Measurements from ENCODE around the gene RIC8A. TPM values are rescaled to one million over a fixed set of nuclear protein-coding genes. Genes with fewer than 3 reads are reported as not detected.

Gene RIC8A
- total and polyA plus RNA-seq, 4 experiments from 2014 or later, result 91.2 to 111 (median 101) TPM

DNA sequence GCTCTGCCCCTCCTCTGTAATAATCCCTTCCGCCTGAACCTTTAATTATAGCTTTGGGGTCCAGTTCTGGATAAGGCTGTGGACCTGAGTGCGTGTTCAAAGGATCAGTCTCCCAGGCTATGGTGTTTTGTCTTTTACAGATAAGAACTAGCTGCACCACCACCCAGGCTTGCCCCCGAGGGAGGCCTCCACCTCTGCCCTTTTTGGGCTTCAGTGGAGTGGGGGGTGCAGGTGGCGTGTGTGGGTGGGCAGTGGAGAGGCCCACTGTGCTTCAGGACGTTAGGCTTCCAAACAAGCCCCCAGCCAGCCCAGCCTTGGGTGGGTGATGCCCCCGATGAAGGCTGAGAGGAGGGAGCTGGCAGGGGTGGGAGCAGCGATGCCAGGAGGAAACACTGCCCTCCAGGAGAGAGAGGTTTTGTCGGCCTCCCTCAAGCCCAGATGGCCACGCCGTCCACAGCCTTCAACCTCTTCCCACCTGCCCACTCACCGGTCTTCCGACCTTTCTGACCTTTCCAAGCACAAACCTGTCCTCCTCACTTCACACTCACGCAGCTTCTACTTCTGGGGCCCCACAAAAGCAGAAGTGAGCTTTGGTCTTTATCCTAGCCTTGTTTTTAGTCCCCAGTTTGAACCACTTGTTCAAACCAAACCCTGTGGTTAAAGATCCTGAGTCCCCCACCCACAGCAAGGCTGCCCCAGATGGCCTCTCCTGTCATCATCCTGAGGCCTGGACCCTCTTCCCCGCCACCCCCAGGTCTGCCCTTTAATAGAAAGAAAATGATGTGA lies 49.6 kb downstream of the RIC8A start:
- Mint-ChIP-seq H3K27me3 (peaks cover 0 to 2% of the 10 kb centered on the region in 2 donors), H3K9me3 (peaks cover 0 to 2% (median 0%) of the 10 kb centered on the region in 8 donors), H3K36me3 (peaks cover 12 to 19% of the 10 kb centered on the region in 2 donors), H3K4me1 (no peaks in the 10 kb centered on the region), H3K4me3 (no peak overlapping the region), H3K27ac (no peak overlapping the region)
- Histone ChIP-seq H3K9me3 (ENCODE audit: control insufficient read depth in 1 of 2, low read length in 2 of 2) (no peaks in the 10 kb centered on the region), H3K4me3 (ENCODE audit: low read length in 2 of 2) (no peak overlapping the region), H3K36me3 (ENCODE audit: insufficient read depth, low read length) (peaks cover 16% of the 10 kb centered on the region), H3K4me1 (ENCODE audit: insufficient read depth, low read length) (no peaks in the 10 kb centered on the region), H3K27me3 (ENCODE audit: insufficient read depth, low read length) (no peaks in the 10 kb centered on the region), H3K27ac (ENCODE audit: low read depth, low read length) (no peak overlapping the region)
- ChIA-PET POLR2A (ENCODE audit: partially characterized antibody) (interaction anchor here (1.4 kb wide), 1 partner anchor 9 kb away, joined by 4 read pairs; no protein-coding TSS in a partner anchor), CTCF (ENCODE audit: partially characterized antibody) (interaction anchor here (1.3 kb wide), 1 partner anchor 48 kb away, joined by 4 read pairs; no protein-coding TSS in a partner anchor)
- no peak for DNase-seq
- intact Hi-C loops (cut with micrococcal nuclease), result no loop called here

DNA sequence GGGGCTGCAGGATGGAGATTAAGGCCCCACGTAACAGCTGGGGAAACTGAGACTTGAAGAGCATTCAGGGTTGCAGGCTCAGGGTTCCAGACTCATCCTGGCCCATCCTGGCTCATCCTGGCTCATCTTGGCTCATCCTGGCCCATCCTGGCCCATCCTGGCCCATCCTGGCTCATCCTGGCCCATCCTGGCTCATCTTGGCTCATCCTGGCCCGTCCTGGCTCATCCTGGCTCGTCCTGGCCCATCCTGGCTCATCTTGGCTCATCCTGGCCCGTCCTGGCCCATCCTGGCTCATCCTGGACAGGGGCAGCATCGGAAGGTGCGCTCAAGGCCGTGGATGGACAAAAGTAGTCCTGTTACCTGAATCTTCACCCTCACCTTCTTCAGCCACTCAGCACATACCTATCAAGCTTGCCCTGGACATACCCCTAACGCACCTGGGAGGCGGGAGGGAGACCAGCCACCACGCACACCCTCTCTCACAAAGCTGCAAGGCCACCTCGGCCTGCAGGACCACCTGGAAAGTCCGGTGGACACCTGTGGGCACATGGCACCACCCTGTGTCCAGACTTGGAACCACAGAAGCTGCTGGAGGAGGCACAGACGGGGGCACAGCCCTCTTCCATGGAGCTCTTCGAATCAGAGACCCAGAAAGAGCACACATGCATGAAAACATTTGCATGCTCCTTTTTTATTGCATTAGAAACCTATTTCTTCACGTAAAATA lies 50.4 kb downstream of the RIC8A start:
- intact Hi-C loops (cut with micrococcal nuclease), result no loop called here
- Mint-ChIP-seq H3K27ac (peak overlapping the region in 1 of 7 donors; percentile 30), H3K9me3 (peaks cover 0 to 2% (median 0%) of the 10 kb centered on the region in 8 donors), H3K4me3 (no peak overlapping the region), H3K36me3 (peaks cover 6 to 11% of the 10 kb centered on the region in 2 donors), H3K4me1 (no peaks in the 10 kb centered on the region), H3K27me3 (peaks cover 0 to 2% of the 10 kb centered on the region in 2 donors)
- ChIA-PET CTCF (ENCODE audit: partially characterized antibody) (interaction anchor here (1.3 kb wide), 1 partner anchor 47 kb away, joined by 4 read pairs; no protein-coding TSS in a partner anchor), POLR2A (ENCODE audit: partially characterized antibody) (interaction anchor here (1.4 kb wide), 2 partner anchors 8 to 10 kb away, joined by 3 to 4 read pairs; no protein-coding TSS in a partner anchor)
- peaks cover 8% of the 10 kb centered on the region for H3K36me3 ChIP-seq (ENCODE audit: insufficient read depth, low read length)
- no peaks in the 10 kb centered on the region for H3K4me1 ChIP-seq (ENCODE audit: insufficient read depth, low read length)
- no peaks in the 10 kb centered on the region for H3K27me3 ChIP-seq (ENCODE audit: insufficient read depth, low read length)
- H3K9me3 ChIP-seq (ENCODE audit: control insufficient read depth in 1 of 2, low read length in 2 of 2), result no peaks in the 10 kb centered on the region
- no peak overlapping the region for H3K4me3 ChIP-seq (ENCODE audit: low read length in 2 of 2)
- DNase-seq, result no peak
- H3K27ac ChIP-seq (ENCODE audit: low read depth, low read length), result no peak overlapping the region

GRCh38 chr11:259413-259812 lies 51.9 kb downstream of the RIC8A start:
- no peak overlapping the region for H3K4me3 Mint-ChIP-seq
- Histone ChIP-seq H3K4me1 (ENCODE audit: insufficient read depth, low read length) (no peaks in the 10 kb centered on the region), H3K36me3 (ENCODE audit: insufficient read depth, low read length) (no peaks in the 10 kb centered on the region), H3K9me3 (ENCODE audit: control insufficient read depth in 1 of 2, low read length in 2 of 2) (no peaks in the 10 kb centered on the region), H3K27ac (ENCODE audit: low read depth, low read length) (no peak overlapping the region), H3K4me3 (ENCODE audit: low read length in 2 of 2) (no peak overlapping the region), H3K27me3 (ENCODE audit: insufficient read depth, low read length) (no peaks in the 10 kb centered on the region)
- peaks cover 0 to 2% of the 10 kb centered on the region in 2 donors for H3K27me3 Mint-ChIP-seq
- H3K36me3 Mint-ChIP-seq, result no peaks in the 10 kb centered on the region
- no peak overlapping the region for H3K27ac Mint-ChIP-seq
- ChIA-PET POLR2A (ENCODE audit: partially characterized antibody) (interaction anchor here (1.3 to 1.4 kb wide), 2 partner anchors 9 to 19 kb away, joined by 3 read pairs; no protein-coding TSS in a partner anchor), CTCF (ENCODE audit: partially characterized antibody) (interaction anchor here (3.0 kb wide), 1 partner anchor 9 kb away, joined by 19 read pairs; no protein-coding TSS in a partner anchor)
- peaks cover 0 to 2% (median 0%) of the 10 kb centered on the region in 8 donors for H3K9me3 Mint-ChIP-seq
- H3K4me1 Mint-ChIP-seq, result no peaks in the 10 kb centered on the region
- no peak for DNase-seq
- intact Hi-C loops (cut with micrococcal nuclease), result no loop called here

DNA sequence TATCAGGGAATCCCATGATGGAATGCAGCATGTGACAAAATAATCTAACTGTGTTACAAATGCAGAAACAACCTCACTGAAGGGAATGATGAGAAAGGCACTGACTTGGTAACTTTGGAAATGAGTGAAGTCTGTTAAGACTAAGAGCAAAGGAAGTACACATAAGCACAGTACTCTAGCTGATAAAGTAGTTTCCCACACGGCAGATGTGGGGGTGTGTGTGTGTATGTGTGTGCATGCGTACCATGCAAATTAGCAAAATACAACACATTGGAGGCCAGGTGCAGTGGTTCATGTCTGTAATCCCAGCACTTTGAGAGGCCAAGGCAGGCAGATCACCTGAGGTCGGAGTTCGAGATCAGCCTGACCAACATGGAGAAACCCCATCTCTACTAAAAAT lies 54.1 kb downstream of the RIC8A start:
- Histone ChIP-seq H3K4me3 (ENCODE audit: low read length in 2 of 2) (no peak overlapping the region), H3K9me3 (ENCODE audit: control insufficient read depth in 1 of 2, low read length in 2 of 2) (no peaks in the 10 kb centered on the region), H3K27ac (ENCODE audit: low read depth, low read length) (no peak overlapping the region), H3K27me3 (ENCODE audit: insufficient read depth, low read length) (no peaks in the 10 kb centered on the region), H3K4me1 (ENCODE audit: insufficient read depth, low read length) (no peaks in the 10 kb centered on the region), H3K36me3 (ENCODE audit: insufficient read depth, low read length) (no peaks in the 10 kb centered on the region)
- H3K27me3 Mint-ChIP-seq, result peaks cover 0 to 2% of the 10 kb centered on the region in 2 donors
- CTCF ChIA-PET (ENCODE audit: partially characterized antibody), result interaction anchor here (1.3 to 3.0 kb wide), 2 partner anchors 11 to 103 kb away, joined by 3 to 19 read pairs; no protein-coding TSS in a partner anchor
- intact Hi-C loops (cut with micrococcal nuclease), result no loop called here
- POLR2A ChIA-PET (ENCODE audit: partially characterized antibody), result interaction anchor here (0.8 kb wide), 1 partner anchor 25 kb away, joined by 3 read pairs; the partner anchor contains the start of gene PSMD13
- no peak for DNase-seq
- H3K4me3 Mint-ChIP-seq, result no peak overlapping the region
- H3K9me3 Mint-ChIP-seq, result peaks cover 0 to 4% (median 0%) of the 10 kb centered on the region in 8 donors
- H3K36me3 Mint-ChIP-seq, result no peaks in the 10 kb centered on the region
- H3K27ac Mint-ChIP-seq, result peak overlapping the region in 1 of 7 donors; percentile 41
- H3K4me1 Mint-ChIP-seq, result peaks cover 0 to 2% (median 2%) of the 10 kb centered on the region in 4 donors

Other genes starting within 250 kb of the RIC8A start
- gene SCGB1C1, start 14.6 kb upstream of the RIC8A start, total RNA-seq, result not detected
- gene SCGB1C1, start 14.6 kb upstream of the RIC8A start, polyA plus RNA-seq, result not detected
- gene BET1L, start 309 bp upstream of the RIC8A start, total RNA-seq, result 100 to 1,000 TPM; 122 to 129 TPM
- 10 to 100 TPM; 61.9 to 64.5 TPM for gene BET1L, start 309 bp upstream of the RIC8A start, polyA plus RNA-seq
- gene SIRT3, start 28.6 kb downstream of the RIC8A start, total RNA-seq, result 10 to 100 TPM; 26.5 to 30.7 TPM
- gene SIRT3, start 28.6 kb downstream of the RIC8A start, polyA plus RNA-seq, result 10 to 100 TPM; 11.2 to 11.6 TPM
- 100 to 1,000 TPM in 1 of 2 experiments, 10 to 100 TPM in 1; 99.9 to 107 TPM for gene PSMD13, start 29.3 kb downstream of the RIC8A start, total RNA-seq
- gene PSMD13, start 29.3 kb downstream of the RIC8A start, polyA plus RNA-seq, result 100 to 1,000 TPM; 179 to 247 TPM
- gene NLRP6, start 70.7 kb downstream of the RIC8A start, total RNA-seq, result 10 to 100 TPM; 25.9 to 26.3 TPM
- gene NLRP6, start 70.7 kb downstream of the RIC8A start, polyA plus RNA-seq, result 10 to 100 TPM in 1 of 2 donors, 1 to 10 TPM in 1; 1.4 to 10.8 TPM
- 100 to 1,000 TPM; 304 TPM for gene PGGHG, start 81.4 kb downstream of the RIC8A start, total RNA-seq
- gene PGGHG, start 81.4 kb downstream of the RIC8A start, polyA plus RNA-seq, result 1 to 10 TPM; 3.0 to 5.6 TPM
- not detected for gene IFITM5, start 91.8 kb downstream of the RIC8A start, total RNA-seq
- not detected for gene IFITM5, start 91.8 kb downstream of the RIC8A start, polyA plus RNA-seq
- 100 to 1,000 TPM; 202 to 203 TPM for gene IFITM2, start 100.1 kb downstream of the RIC8A start, total RNA-seq
- 1,000 to 10,000 TPM; 2,491 to 3,716 TPM for gene IFITM2, start 100.1 kb downstream of the RIC8A start, polyA plus RNA-seq
- gene IFITM1, start 106.3 kb downstream of the RIC8A start, total RNA-seq, result 100 to 1,000 TPM; 119 to 121 TPM
- 1,000 to 10,000 TPM; 2,073 to 2,173 TPM for gene IFITM1, start 106.3 kb downstream of the RIC8A start, polyA plus RNA-seq
- gene IFITM3, start 113.2 kb downstream of the RIC8A start, total RNA-seq, result 1 to 10 TPM; 6.2 to 7.2 TPM
- gene IFITM3, start 113.2 kb downstream of the RIC8A start, polyA plus RNA-seq, result 100 to 1,000 TPM in 1 of 2 donors, 1 to 10 TPM in 1; 9.1 to 108 TPM
- 1 to 10 TPM; 2.2 to 2.4 TPM for gene B4GALNT4, start 161.8 kb downstream of the RIC8A start, total RNA-seq
- not detected for gene B4GALNT4, start 161.8 kb downstream of the RIC8A start, polyA plus RNA-seq
- gene PKP3, start 186.5 kb downstream of the RIC8A start, total RNA-seq, result not detected
- gene PKP3, start 186.5 kb downstream of the RIC8A start, polyA plus RNA-seq, result under 1 TPM in 1 of 2 donors, not detected in 1; 0.14 TPM
- gene SIGIRR, start 207.3 kb downstream of the RIC8A start, total RNA-seq, result 100 to 1,000 TPM; 437 to 440 TPM
- 100 to 1,000 TPM; 235 to 242 TPM for gene SIGIRR, start 207.3 kb downstream of the RIC8A start, polyA plus RNA-seq
- 100 to 1,000 TPM; 120 to 123 TPM for gene ANO9, start 234.3 kb downstream of the RIC8A start, total RNA-seq
- gene ANO9, start 234.3 kb downstream of the RIC8A start, polyA plus RNA-seq, result 10 to 100 TPM in 1 of 2 donors, 1 to 10 TPM in 1; 9.4 to 15.5 TPM
- gene PTDSS2, start 242.6 kb downstream of the RIC8A start, total RNA-seq, result 10 to 100 TPM; 23.3 to 26.1 TPM
- gene PTDSS2, start 242.6 kb downstream of the RIC8A start, polyA plus RNA-seq, result 1 to 10 TPM; 5.5 to 6.3 TPM

Data from CD4-positive, alpha-beta memory T cell (primary cell).